Body of pancreas (tissue), 4 donors: Measurements from ENCODE around the gene CDH6.

Experiments
- CTCF ChIP-seq, 7 experiments: fragments of 450-650 bp in 4 of 7; fragments of 200-600 bp in 3 of 7; sonication (generic) in 3 of 7; IDR thresholded peaks; one replicate each; pipeline ENCODE4 v1.5.1; 2016 to 2019; ENCODE audit warnings: antibody characterized with exemption in 7 of 7
- POLR2A ChIP-seq, 3 donors: fragments of 450-650 bp; IDR thresholded peaks; one replicate each; pipeline ENCODE4 v1.6.1; 2016; ENCODE audit warnings: antibody characterized with exemption in 3 of 3, mild to moderate bottlenecking in 2 of 3

- TF ChIP-seq CTCF (IDR thresholded peaks at IDR 0.05) (no peak), POLR2A (IDR thresholded peaks at IDR 0.05) (no peak)
These were observed 20.6 kb upstream of the CDH6 start for GRCh38 chr5:31172881-31173280.
